Cerebellar nuclear complex (tissue), 1 donor: ENCODE measurements around the gene SLC48A1.

ENCODE experiments used
- DNase-seq, 2 experiments: peaks; one replicate each; lab custom pipeline; 2025; lab: John Stamatoyannopoulos, UW

SLC48A1 gene

DNA sequence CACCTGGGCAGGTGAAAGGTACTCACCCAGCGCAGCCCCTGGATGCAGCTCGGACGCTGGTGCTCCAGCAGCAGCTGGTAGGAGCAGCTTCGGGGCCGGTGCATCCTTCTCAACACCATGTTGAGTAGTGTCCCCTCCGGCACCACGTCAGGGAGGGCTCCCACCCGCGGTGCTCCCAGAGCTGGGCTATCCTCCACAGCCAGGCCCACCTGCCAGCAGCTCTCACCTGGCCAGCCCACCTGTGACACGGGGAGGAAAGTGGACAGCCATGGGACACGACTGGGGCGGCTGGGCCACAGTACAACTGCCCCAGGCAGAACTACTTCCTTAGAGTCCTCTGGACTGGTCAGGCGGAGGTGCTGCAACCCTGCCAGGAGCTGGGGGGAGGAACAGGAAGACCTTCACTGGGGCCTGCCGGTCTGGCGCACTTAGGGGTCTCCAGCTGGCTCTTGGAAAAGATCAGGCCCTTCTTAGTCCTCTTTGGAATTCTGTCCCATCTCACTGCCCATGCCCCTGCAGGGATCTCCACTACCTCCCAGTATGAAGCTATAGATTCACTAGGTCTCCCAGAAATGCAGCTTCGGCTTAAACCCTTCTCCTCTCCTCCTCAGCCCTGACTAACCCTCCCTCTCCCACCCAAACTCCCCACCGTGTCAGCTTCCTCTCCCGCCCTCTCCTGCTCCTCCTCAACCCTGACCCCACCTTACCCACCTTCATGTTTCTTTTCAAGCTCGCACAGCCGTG, 15.0 kb upstream of the SLC48A1 start:
- DNase-seq: no peak

DNA sequence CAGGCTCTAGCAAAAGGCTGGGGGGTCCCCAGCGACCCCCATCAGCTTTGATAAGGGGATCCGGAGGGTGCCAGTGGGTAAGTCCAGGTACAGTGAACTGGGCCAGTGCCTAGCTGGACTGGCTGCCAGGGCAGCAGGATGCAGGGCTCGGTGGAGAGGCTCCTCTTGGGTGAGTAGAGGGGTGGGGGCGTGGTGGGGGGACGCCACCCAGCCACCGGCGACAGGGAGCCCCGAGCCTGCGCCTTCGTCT, 14.5 kb upstream of the SLC48A1 start:
- DNase-seq: no peak

- no peak for DNase-seq
These were observed 14.0 kb upstream of the SLC48A1 start, which contains the start of gene RAPGEF3 for GRCh38 chr12:47758834-47759690. RAPGEF3 (minus strand) TSS chr12:47758880; CDS start chr12:47758556, 324 bp downstream.

- no peak for DNase-seq
These were observed 10.1 kb upstream of the SLC48A1 start for GRCh38 chr12:47762850-47763465.

- DNase-seq: no peak
These were observed 9.3 kb upstream of the SLC48A1 start for GRCh38 chr12:47763481-47764346.

DNA sequence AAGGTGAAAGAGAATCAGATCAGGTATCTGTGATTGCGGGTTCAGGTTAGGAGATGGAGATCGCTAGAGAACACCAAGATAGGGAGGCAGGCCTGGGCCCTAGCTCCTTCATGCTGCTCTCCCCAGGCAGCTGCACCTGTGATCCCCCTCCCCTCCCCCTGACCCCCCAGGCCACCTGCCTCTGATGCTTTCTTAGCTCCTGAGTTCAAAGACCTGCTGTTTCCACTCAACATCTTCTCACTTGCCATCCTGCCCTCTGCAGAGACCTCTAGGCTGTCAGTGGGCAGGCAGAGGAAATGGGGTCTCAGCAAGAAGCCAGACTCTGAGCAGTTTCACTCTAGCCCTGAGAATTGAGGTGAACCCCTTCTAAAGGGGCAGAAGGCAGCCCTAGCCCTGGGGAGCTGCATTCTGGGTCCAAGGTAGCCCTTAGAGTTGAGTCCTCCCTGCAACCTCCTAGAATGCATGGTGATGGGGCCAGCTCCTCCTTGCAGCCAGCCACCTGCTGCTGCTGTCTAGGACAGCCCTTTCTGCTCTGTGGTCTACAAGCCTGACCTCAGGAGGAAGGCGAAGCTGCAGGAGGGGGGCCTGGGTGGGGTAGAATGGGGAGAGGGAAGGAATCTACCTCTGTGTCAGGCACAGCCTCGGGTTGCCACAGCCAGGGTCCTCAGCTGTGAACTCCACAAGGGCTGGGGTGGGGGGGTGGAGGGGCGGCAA, 6.4 kb upstream of the SLC48A1 start:
- no peak for DNase-seq

- no peak for DNase-seq
These were observed 5.8 kb upstream of the SLC48A1 start for GRCh38 chr12:47767216-47767724.

- DNase-seq: no peak
These were observed 4.7 kb upstream of the SLC48A1 start for GRCh38 chr12:47768323-47768811.

- DNase-seq: no peak
These were observed 3.6 kb upstream of the SLC48A1 start for GRCh38 chr12:47769234-47770085.

GRCh38 chr12:47770086-47770726, 2.8 kb upstream of the SLC48A1 start:
- no peak for DNase-seq

DNA sequence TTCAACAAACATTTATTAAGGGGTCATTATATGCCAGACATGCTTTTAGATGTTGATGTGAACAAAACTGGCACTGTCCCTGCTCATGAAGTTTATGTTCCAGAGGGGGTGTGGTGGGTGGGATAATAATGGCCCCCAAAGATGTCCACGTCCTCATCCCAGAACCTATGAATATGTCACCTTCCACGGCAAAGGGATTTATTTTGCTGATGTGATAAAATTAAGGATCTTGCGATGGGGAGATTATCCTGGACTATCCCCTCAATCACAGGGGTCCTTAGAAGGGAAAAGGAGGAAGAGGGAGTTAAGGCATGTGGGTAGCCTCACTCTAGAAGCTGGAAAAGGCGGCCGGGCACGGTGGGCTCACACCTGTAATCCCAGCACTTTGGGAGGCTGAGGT, 1.7 kb upstream of the SLC48A1 start:
- no peak for DNase-seq

GRCh38 chr12:47772094-47772660, 861 bp upstream of the SLC48A1 start:
- DNase-seq: no peak

DNA sequence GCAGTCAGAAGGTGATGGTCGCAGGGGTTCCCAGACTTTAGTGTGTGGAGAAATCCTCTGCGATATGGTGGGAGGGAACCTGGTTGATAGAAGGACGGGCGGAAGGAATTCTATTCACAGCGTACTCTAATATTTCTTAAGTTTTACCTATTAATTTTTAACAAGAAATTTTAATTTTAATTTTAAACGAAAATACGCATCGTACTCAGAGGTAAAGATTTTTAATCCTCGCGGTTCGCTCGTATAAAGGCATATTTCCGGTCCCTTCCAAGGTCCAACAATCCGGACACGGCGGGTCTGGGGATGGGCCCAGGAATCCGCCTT, 338 bp upstream of the SLC48A1 start:
- no peak for DNase-seq

DNA sequence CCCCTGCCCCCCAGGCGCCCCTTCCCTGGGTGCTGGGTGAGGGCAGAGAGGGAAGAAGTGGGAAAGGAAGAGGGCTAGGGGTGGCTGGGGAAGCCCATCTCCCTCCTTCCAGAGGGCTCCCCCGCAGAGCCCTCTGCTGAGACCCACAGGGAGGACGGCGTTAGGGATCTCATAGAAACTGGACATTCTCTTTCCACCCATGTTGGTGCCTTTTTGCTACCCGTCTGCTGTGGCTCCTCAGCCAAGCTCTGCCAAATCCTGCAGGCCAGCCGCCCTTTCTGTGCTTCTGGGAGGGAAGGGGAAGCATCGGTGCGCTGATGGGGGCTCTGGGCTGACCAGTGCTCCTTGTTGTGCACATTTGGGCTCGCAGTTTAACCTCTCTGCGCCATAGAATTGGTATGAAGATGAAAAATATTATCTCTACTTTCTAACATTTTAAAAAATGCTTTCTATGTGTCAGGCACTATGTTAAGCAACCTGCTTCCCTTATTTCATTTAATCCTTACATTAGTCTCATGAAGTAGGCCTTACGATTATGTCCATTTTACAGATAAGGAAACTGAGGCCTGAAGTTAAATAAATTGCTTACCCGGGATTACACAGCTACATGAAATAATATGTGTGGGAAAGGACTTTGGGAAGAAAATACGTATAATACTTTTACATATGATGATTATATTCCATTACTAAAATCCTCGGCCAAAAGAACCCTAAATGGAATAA, 981 bp downstream of the SLC48A1 start:
- no peak for DNase-seq

GRCh38 chr12:47774663-47775062, 1.6 kb downstream of the SLC48A1 start:
- DNase-seq: no peak

DNA sequence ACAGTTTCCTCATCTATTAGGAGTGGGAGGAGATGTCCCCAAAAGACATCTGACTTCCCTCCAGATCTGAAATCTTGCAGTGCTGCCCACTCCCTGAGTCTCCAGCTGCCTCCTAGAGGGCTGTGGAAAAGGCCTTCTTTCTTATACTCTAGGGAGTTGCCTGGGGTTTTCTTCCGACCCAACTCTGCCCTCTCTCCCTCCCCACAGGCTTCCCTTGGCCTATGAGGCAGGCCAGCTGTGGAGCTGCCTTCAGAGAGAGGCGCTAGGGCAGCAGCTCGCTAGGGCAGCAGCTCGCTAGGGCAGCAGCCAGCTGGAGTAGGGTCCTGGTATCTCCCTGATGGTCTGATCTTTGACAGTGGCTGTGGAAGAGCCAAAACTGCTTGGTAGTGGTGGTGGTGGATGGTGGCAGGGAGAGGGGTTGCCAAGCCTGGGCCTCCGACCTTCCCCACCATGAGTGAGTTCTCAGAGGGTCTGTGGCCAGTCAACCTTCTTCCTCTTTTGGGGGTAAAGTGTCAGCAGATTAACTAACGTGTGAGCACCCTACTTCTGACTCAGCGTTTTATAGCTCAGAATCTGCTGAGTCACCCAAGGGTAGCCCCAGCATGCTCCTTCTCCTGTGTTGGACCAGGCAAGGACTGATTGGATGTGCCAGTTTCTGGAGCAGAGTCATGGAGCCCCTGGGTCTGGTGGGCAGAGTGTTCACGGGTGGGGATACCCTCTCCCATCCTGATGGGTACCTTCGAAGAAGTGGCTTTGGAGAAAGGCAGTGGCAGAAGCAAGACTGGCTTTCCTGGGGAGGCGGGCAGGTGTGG, 2.3 kb downstream of the SLC48A1 start:
- no peak for DNase-seq

GRCh38 chr12:47776471-47777143, 3.6 kb downstream of the SLC48A1 start:
- no peak for DNase-seq
